GM13976 (cell line): Measurements from ENCODE around the gene PDK2.

Experiments
- DNase-seq: peaks from one replicate; pipeline ENCODE4 v3.0.0; 2012; ENCODE audit warnings: low spot score
- in situ Hi-C: fragments of 300-500 bp; cut with MboI; formaldehyde crosslinking; loops from one replicate; pipeline ENCODE4 v1.12.0; 2022; ENCODE audit warnings: low sequenced_read_pairs, mixed read lengths, inconsistent platforms; ENCODE audit not compliant: unreplicated experiment
- TF ChIP-seq, protein P1 (sequence below): IDR thresholded peaks from 2 replicates; pipeline ENCODE4 v1.5.1; 2012; ENCODE audit warnings: borderline replicate concordance, mild to moderate bottlenecking; ENCODE audit not compliant: insufficient read depth; ENCODE audit errors: extremely low read depth, missing control alignments, control extremely low read depth

PDK2 gene

DNA sequence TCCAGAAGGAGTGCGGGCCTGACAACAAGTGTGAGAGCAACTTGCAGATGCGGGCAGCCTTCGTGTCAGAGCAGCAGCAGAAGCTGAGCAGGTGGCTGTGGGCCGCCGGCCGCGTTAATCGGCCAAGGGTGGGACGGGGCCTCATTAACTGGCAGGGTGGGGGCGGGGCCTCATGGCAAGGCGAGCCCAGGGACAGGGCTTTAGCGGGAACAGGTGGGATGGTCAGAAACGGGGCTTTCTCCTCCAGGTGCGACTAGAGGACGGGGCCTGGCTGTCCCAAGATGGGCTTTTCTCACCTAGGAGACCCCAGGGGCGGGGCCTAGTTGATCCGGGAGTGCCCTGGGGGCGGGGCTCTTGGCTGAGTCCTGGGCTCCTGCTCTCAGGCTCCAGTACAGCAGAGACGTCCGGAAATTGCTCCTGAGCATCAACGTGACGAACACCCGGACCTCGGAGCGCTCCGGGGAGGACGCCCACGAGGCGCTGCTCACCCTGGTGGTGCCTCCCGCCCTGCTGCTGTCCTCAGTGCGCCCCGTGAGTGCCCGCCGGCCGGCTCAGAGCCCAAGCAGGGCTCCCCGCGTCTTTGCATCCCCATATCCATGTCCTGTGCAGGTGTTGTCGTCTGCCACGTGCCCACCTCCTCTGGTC lies 18.4 kb upstream of the PDK2 start:
- DNase-seq, result no peak
- TF ChIP-seq, protein P1, sequence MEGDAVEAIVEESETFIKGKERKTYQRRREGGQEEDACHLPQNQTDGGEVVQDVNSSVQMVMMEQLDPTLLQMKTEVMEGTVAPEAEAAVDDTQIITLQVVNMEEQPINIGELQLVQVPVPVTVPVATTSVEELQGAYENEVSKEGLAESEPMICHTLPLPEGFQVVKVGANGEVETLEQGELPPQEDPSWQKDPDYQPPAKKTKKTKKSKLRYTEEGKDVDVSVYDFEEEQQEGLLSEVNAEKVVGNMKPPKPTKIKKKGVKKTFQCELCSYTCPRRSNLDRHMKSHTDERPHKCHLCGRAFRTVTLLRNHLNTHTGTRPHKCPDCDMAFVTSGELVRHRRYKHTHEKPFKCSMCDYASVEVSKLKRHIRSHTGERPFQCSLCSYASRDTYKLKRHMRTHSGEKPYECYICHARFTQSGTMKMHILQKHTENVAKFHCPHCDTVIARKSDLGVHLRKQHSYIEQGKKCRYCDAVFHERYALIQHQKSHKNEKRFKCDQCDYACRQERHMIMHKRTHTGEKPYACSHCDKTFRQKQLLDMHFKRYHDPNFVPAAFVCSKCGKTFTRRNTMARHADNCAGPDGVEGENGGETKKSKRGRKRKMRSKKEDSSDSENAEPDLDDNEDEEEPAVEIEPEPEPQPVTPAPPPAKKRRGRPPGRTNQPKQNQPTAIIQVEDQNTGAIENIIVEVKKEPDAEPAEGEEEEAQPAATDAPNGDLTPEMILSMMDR, result no peak
- in situ Hi-C loops, result no loop called here

DNA sequence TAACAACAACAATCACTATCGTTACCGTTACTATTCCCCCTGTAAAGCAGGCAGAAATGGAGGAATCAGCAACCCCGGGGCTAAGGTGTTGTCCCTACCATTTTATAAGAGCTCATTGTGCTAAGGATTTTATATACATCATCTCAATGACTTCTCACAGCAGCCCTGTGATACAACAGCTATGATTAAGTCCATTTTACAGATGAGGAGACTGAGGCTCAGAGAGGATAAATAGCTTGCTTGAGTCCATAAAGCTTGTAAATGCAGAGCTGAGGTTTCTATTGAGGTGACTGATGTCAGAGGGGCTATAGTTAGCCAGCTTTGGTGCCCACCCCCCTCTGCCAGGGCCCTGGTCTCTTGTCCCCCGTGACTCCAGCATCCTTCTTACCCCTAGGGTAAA lies 16.7 kb upstream of the PDK2 start:
- TF ChIP-seq, protein P1, result no peak
- DNase-seq, result no peak
- in situ Hi-C loops, result no loop called here

DNA sequence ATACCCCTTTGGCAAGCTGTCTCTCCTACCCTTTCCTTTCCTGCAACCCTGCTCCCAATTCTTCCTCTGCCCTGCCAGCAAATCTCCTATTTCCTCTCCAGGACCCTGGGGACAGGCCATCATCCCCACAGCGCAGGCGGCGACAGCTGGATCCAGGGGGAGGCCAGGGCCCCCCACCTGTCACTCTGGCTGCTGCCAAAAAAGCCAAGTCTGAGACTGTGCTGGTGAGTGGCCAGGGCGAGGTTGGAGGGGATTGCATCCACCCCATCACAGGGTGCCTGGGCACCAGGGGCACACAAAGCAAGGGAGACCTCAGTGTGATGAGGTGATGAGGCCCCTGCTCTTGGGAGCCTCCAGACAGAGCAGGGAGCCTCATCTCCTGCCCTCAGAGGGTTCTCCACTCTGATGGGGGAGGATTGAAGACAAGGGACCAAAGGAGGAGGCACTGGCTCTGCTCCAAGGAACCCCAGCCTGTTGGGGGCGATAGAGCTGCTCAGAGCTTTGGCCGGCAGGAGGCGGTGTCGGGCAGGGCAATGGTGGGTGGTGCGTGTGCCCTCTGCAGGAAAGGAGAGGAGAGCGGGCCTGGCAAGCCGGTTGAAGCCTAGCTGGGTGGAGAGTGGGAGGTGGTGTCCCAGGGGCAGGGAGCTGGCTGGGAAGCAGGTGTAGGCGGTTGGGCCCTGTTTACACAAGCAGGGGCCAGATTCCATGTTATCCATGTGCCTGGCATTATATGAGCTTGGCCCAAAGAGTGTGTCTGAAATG lies 15.6 kb upstream of the PDK2 start:
- TF ChIP-seq, protein P1, result no peak
- DNase-seq, result no peak
- in situ Hi-C loops, result no loop called here

DNA sequence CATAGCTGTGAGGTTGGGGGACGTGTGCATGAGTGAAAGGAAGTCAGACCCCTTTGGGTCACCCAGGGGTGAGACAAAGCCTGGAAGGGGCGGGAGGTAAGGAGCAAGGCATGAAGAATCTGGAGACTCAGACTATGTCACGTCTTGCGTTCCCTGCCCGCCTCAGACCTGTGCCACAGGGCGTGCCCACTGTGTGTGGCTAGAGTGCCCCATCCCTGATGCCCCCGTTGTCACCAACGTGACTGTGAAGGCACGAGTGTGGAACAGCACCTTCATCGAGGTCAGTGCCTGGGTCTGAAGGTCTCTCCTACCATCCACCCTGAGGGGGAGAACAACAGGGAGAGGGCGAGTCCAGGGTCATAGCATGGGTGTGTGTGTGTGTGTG lies 15.1 kb upstream of the PDK2 start:
- in situ Hi-C loops, result no loop called here
- no peak for DNase-seq
- TF ChIP-seq, protein P1, result no peak

DNA sequence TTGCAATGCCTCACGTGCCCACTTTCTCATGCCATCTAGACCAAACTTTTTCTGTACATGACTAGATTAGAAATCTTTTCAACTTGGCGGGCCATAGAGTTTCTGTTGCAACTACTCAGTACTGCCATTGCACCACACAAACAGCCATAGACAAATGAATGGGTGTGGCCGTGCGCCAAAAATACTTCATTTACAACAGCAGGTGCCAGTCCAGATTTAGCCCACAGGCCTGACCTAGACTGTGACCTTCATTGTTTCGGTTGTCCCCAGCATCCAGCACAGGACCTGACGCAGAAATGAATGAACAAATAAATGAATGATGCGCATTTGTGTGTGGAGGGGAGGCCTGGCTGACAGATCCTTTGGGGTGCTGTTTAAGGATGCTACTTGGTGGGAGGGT lies 14.3 kb upstream of the PDK2 start:
- no peak for DNase-seq
- TF ChIP-seq, protein P1, result no peak
- in situ Hi-C loops, result no loop called here

DNA sequence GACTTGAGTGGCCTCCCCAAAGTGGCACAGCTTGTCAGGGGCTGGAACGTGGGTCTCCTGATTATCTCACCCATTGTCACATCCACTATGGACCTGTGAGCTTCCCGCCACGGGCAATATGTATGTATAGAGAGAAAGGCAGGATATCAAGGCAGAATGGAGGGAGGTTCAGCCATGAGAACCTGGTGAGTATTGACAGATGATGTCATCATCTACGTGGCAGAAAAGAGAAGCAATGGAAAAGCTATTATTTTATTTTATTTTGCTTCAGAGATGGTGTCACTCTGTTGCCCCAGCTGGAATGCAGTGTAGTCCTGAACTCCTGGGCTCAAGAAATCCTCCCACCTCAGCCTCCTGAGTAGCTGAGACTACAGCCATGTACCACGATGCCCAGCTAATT lies 13.4 kb upstream of the PDK2 start:
- in situ Hi-C loops, result no loop called here
- TF ChIP-seq, protein P1, result no peak
- DNase-seq, result no peak
